Keratinocyte (primary cell): Measurements from ENCODE around the gene PLA2G12A.

ENCODE experiments used
- CTCF ChIP-seq, 3 experiments: IDR thresholded peaks in 1 of 3; conservative IDR thresholded peaks in 1 of 3; optimal IDR thresholded peaks in 1 of 3; 2 replicates in 2 of 3; 3 replicates in 1 of 3; pipeline versions ENCODE3 to v1.5.1; 2011; ENCODE audit warnings: low read length in 3 of 3, mild to moderate bottlenecking in 3 of 3, moderate library complexity in 2 of 3, control low read depth in 1 of 3, inconsistent platforms in 1 of 3; ENCODE audit not compliant: insufficient read depth in 2 of 3; ENCODE audit errors: extremely low read depth in 1 of 3
- EZH2 ChIP-seq: IDR thresholded peaks from one replicate; pipeline ENCODE4 v1.6.1; 2012; ENCODE audit warnings: inconsistent platforms, mild to moderate bottlenecking, low read length, moderate library complexity

DNA sequence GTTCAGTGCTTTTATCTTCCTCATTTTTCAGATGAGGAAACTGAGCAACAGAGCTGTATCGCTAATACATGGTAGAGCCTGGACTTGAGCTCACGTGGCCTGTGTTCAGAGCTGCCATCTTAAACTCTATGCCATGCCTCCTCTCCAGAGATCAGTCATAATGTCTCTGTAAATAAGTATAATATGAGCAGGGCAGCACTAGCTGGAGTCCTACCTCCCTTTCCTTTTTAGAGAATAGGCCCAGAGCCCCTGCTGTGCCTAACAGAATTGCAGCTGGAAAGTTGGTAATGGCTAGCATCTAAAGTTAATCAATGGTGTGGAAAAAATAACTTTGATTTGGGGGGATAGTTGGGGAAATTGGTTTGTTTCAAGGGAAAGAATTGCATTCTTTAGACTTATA lies 47.0 kb downstream of the PLA2G12A start:
- TF ChIP-seq CTCF (optimal IDR thresholded peaks at IDR 0.05 in 1 of 3, IDR thresholded peaks at IDR 0.05 in 1 of 3, conservative IDR thresholded peaks at IDR 0.05 in 1 of 3; ENCODE audit: extremely low read depth in 1 of 3, insufficient read depth in 2 of 3, low read length in 3 of 3): no peak
- TF ChIP-seq EZH2: no peak
